RWPE1 (cell line): ENCODE measurements around the gene RXRA.

Experiments used
- CTCF ChIA-PET: fragments of 350-600 bp; sonication (Branson Sonifier 250); formaldehyde crosslinking; extraction: SDS; loops from one replicate; lab custom pipeline; 2021; lab: Yijun Ruan, JAX
- POLR2A ChIA-PET: fragments of 400-600 bp; formaldehyde crosslinking; extraction: SDS; loops from one replicate; lab custom pipeline; 2020; ENCODE audit warnings: antibody characterized with exemption; ENCODE audit not compliant: low non-redundant PET; lab: Yijun Ruan, JAX
- DNase-seq: peaks from one replicate; pipeline ENCODE4 v3.0.0; 2012; ENCODE audit warnings: low spot score
- H3K27ac ChIP-seq: fragments of 450-650 bp; 2 replicates; pipeline ENCODE4 v1.5.1; 2017
- TF ChIP-seq, protein P1 (sequence below): fragments of 450-650 bp; conservative IDR thresholded peaks from 2 replicates; pipeline ENCODE4 v1.5.1; 2017; ENCODE audit warnings: low read depth, mild to moderate bottlenecking

The RXRA gene

DNA sequence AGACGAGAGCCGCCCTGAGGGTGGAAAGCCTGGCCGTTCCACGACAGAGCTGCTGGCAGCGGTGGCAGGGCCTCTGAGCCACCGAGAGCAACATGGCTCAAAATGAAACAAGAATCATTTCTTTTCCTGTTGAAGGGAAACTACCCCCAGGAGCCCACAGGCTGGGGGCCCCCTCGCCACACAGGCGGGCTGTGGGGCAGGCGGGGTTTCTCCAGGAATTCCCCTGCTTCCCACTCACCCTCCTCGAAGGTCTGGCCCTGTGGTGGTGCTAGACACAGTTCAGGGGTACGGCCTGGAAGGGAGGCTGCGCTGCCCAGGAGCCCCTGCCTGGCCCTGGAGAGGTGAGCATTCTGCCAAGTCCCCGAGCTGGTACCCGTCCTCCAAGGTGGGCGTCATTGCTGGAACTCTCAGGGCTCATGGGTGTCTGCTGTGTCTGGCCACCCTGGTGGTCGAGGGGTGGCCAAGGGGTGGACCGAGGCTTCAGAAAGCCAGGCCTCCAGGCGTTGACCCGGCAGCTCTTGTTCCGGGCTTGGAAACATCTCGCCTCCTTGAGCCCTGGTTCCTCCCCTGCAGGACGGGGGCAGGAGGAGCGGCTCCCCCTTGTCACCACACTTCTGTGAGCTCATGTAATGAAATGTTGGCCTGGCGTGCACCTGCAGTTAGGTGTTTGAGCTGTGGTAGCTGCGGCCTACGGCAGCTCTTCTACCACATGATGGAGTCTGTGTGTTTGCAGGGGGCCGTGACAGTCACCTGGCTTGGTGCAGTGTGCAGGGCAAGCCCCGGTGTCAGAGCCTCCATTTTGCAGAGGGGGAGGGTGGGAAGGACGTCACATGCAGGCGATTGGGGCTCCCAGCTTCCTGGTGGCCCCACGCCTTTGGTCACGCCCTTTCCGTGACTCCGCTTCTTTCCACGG is 65.3 kb downstream of the RXRA start:
- H3K27ac ChIP-seq, result peak overlapping the region; percentile 99
- POLR2A ChIA-PET, result no interaction called here
- TF ChIP-seq, protein P1, sequence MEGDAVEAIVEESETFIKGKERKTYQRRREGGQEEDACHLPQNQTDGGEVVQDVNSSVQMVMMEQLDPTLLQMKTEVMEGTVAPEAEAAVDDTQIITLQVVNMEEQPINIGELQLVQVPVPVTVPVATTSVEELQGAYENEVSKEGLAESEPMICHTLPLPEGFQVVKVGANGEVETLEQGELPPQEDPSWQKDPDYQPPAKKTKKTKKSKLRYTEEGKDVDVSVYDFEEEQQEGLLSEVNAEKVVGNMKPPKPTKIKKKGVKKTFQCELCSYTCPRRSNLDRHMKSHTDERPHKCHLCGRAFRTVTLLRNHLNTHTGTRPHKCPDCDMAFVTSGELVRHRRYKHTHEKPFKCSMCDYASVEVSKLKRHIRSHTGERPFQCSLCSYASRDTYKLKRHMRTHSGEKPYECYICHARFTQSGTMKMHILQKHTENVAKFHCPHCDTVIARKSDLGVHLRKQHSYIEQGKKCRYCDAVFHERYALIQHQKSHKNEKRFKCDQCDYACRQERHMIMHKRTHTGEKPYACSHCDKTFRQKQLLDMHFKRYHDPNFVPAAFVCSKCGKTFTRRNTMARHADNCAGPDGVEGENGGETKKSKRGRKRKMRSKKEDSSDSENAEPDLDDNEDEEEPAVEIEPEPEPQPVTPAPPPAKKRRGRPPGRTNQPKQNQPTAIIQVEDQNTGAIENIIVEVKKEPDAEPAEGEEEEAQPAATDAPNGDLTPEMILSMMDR, result no peak
- CTCF ChIA-PET, result interaction anchor here (0.6 to 0.7 kb wide), 2 partner anchors 8 to 1085 kb away, joined by 3 to 5 read pairs; no protein-coding TSS in a partner anchor
- no peak for DNase-seq

DNA sequence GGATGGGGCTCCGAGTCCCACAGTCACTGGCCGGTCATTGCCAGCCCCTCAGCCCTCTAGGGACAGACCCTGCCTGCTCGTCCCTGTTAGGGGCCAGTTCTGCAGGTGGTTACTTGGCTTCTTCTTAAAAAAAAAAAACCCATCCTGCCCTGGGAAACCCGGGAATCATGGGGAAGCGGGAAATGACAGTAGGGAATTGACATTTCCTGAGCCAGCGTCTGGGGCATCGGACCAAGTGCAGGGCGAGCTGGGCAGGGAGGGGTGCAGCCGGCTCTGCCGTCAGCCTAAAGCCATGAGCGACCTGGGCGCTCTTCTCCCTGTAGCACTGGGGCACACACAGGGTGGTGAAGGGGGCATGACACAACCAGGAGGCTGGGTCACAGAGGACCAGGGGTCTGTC is 66.6 kb downstream of the RXRA start:
- ChIA-PET POLR2A (no interaction called here), CTCF (no interaction called here)
- no peak for DNase-seq
- peak overlapping the region; percentile 99 for H3K27ac ChIP-seq
- TF ChIP-seq, protein P1, result no peak

DNA sequence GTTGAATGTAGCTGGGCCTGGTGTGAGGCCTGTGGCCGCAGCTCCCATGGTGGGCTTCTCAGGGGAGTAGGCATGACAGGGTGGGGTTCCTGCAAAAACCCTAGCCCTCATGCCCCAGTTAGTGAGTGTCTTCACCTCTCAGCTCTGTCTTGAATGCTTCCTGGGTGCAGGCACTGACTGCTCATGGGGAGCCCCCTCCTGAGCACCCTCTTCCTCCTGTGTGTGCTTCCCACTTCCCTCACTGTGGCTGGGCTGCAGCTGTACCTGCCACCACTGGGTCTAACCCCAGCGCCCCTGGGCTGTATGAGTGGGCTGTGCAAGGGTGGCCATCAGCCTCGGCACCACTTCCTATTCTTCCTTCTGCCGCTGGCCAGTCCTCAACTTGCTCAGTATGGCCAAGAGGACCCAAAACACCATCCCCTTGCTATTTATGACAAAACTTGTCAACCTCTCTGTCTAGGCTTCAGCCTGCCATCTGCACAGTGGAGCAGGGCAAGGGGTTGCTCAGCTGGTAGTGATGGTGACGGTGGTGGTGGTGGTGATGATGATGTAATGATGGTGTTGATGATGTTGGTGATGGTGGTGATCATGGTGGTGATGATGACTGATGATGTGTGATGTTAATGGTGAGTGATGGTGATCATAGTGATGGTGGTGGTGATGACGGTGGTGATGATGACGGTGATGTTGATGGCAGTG is 67.5 kb downstream of the RXRA start:
- peak overlapping the region; percentile 2; the same call in 1 of the 2 replicates for H3K27ac ChIP-seq
- DNase-seq, result no peak
- POLR2A ChIA-PET, result no interaction called here
- TF ChIP-seq, protein P1, result no peak
- CTCF ChIA-PET, result interaction anchor here (0.6 kb wide), 1 partner anchor 16 kb away, joined by 4 read pairs; no protein-coding TSS in a partner anchor

DNA sequence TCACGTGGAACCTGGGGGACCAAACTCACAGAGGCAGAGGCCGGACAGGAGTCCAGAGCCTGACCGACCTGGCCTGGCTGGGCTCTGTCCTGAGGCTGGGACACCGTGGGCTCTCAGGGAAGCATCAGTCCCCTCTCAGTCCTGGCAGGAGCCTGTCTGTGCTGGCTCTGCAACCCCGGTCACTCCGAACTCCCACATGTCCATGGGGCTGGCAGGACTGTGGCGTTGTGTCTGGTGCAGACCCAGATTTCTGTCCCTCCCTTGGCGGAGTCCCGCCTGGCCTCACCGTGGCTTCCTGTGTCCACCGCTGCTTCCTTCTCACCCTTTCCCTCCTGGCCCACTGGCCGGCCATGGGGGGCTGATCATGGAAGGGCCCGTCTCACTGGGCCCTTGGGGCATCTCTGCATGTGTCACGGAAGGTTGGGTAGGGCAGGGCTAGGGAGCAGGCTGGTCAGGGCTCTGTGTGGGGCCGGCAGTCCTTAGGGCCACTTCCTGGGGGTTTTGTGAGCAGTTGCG is 68.8 kb downstream of the RXRA start:
- CTCF ChIA-PET, result interaction anchor here (0.7 to 1.0 kb wide), 2 partner anchors 34 to 40 kb away, joined by 3 to 6 read pairs; no protein-coding TSS in a partner anchor
- TF ChIP-seq, protein P1, result no peak
- POLR2A ChIA-PET, result no interaction called here
- H3K27ac ChIP-seq, result peak overlapping the region; percentile 97
- no peak for DNase-seq

DNA sequence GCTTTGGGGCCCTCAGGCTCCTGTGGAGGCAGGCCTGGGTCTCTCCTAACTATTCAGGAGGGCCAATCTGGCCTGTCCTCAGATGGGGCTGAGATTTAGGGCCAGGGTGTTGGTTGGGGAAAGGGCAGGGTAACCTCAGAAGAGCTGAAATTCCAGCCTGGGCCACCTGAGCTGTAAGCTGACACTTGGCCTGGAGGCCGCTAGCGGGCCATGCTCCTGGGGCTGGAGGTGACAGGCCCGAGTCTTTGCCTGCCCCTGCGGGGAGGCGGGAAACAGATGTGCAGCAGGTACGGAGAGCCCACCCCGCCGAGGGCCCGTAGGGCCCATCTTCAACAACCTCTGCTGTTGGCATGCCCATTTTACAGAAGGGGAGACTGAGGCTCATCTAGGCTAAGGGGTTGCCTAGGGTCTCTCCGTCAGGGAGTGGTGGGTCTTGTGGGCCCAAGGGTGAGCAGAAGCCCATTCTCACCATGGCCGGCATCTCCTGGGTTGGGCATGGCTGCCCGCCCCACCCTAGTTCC is 69.5 kb downstream of the RXRA start:
- H3K27ac ChIP-seq, result peak overlapping the region; percentile 97
- POLR2A ChIA-PET, result interaction anchor here (0.5 kb wide), 1 partner anchor 71 kb away, joined by 5 read pairs; no protein-coding TSS in a partner anchor
- TF ChIP-seq, protein P1, result no peak
- no peak for DNase-seq
- CTCF ChIA-PET, result interaction anchor here (0.7 to 1.0 kb wide), 3 partner anchors 10 to 40 kb away, joined by 3 to 6 read pairs (median 6); no protein-coding TSS in a partner anchor
